Eye (tissue), 1 donor: Measurements from ENCODE around the gene UBE2QL1.

Source experiments
- DNase-seq: peaks from one replicate; pipeline ENCODE4 v3.0.0-alpha.2; 2015

Gene UBE2QL1

DNA sequence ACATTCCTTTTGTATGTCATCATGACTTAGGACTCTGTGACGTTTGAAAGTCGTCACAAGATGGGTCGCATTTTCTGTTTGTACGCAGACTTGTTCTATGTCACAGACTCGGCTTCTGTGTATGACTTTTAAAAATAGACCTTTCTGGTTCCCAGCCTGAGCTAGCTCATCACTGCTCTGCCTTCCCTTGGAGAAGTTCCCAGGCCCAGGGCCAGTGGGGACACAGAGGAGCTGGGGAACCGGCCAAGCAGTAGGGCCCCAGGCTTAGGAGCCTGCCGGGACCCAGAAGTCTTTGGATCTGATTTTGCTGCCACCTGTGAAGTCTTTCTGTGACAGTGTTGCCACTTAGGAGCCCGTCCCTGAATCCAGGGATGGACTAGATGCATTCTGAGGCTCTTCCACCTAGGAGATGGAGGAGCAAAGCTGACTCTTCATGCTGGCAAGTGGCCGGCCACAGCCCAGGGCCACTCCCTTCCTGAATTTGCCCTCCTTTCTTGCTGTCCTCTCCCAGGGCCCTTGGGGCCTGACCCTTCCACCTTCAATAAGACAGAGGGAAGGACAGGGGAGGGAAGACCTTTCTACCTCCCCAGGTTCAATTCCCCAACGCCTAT lies 18.1 kb upstream of the UBE2QL1 start:
- DNase-seq, result no peak

DNA sequence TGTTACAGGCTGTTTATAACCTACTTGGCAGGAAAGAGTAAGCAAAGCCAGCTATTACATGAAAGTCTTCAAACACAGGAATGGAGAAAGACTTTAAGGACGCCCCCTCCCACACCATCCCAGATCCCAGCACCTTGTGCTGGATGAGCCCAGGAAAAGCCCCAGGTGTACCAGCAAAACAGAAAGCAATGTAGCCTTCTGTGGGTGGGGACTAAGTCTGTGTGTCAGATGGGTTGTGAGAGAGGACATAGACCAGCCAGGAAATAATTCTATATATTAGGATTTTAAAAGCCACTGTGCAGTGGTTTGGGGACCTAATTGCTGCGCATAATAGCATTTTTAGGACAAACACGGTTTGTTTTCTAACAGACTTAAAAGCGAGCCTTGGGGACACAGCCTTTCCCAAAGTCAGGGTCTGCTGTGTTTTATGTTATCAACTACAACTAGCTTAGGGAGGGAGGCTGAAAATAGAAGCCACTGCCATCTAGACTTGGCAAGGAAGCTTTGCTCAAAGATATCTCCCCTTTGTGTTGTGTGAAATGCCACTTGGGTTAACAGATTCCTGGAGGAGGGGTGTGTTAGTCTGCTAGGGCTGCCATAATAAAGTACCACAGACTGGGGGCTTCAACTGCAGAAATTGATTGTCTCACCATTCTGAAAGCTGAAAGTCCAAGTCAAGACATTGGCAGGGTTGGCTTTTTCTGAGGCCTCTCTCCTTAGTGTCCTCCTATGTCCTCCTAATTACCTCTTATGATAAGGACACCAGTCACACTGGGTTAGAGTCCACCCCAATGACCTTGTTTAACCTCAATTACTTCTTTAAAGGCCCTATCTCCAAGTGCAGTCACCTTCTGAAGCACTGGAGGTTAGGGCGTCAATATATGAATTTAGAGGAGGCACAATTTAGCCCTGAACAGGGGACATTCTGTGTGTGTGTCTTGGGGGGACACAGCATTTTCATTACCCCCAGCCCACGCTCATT lies 17.2 kb upstream of the UBE2QL1 start:
- no peak for DNase-seq

DNA sequence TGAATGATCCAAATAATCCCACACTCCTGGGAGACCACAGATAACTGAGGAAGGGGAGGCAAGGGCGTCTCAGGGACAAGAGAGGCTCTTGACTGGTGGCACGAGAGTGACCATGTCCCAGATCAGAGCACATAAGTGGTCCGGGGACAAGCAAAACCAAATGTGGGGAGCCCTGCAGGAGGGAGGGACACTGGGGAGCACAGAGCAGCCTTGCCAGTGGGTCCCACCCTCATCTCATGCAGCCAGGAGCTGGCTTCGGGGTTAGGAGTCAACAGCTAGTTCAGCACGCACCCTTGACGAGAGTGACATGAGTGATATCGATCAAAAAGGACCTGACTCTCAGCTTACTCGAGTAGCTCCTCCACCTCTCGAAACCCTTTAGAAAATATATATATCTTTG lies 16.5 kb upstream of the UBE2QL1 start:
- no peak for DNase-seq

DNA sequence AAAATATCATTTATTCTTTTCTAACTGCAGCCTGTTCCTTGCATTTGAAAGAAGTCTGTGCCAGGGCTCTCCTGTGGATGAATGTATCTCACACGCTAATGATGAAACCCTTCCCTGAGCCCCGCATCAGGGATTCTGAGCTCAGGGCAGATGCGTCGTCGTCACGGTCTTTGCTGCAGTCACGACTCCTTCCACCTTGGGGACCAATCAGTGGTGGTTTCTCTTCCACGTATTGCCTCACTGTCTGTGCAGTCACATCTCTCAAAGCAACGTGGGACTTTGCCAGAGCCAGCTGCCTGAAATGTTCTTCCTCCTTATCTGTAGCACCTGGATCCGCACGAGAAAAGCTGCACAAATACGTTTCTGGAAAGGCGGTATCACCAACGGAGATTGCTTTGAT lies 13.9 kb upstream of the UBE2QL1 start:
- DNase-seq, result no peak

DNA sequence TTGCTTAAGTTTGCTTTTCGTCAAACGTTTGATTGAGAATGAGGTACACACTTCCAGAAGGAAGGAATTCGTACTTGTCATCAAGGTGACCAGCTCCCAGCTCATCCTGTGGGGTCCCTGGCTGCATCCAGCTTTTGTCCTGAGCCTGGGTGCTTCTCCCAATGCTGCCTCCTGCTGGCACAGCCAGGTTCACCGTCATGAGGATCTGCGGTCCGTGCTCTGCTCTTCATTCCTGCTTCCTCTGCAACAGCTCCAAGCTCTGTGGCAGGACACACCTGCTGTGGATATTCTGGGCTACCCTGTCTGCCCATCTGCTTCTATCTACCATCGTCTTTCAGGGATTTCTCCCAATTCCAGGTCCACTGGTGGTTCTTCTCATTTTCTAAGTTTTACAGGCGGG lies 13.3 kb upstream of the UBE2QL1 start:
- no peak for DNase-seq

DNA sequence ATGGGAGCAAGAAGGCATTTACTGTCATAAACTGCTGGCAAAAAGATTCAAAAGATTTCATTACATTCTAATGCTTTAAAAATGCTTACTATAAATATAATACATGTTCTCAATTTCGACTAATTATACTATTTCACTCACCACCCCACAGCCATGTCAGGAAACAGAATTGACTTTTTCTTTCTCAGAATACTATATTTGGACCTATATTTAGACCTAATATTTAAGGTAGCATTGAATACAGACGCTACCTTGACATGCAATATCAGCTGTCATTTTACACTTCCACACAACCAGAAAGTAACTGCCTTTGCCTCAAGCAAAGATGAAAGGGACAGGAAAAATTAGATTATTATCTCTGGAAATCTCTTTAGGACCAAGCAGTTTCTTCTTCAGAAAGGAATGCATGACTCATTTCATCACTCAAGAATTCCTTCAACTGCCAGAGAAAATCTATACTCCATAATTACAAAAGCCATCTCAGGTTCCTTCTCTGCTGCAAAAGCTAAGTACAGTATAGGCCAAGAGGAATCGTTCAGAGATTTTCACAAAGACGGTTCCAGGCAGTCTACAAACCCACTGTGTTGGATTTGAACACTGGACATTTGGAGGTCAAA lies 11.8 kb upstream of the UBE2QL1 start:
- no peak for DNase-seq

DNA sequence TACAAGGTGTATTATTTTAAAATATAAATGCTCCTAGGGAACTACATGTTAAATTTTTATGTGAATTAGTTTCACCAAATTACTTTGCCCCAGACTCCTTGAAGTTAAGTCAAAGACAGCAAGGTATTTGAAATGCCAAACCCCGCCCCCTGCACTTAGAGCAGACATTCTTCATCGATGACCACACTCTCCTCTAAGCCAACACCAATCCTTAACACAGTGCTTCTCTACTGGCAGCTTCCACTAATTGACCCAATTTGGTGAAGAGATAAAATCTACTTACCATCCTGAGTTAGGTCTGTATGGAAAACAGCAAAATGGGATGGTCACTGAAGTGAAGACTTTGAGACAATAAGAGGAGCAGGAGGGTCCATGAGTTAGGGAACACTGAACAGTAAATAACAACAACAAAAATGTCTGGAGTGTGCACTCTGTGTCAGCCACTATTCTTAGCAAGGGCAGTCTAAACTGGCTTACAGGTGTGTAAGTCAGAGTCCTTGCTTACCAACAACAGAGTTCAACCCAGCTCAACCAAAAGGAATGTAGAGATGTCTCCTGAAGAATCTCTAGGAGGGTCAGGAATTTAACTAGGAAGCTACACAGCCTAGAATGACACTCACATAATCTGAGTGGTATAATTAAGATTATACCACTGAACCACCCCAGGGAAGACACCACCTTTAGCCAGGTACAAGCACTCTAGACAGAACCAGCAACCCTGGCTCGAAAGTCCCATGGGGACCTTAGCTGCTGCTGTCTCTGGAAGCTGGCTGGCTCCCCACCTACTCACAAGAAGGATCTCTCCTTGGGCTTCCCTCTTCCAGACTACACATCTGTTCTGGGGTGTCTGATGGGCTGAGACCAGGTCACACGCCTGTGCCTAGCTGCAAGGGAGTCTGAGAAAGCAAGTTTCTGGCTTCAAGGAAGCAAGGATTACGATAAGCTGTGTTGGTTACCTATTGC lies 8.8 kb upstream of the UBE2QL1 start:
- no peak for DNase-seq

DNA sequence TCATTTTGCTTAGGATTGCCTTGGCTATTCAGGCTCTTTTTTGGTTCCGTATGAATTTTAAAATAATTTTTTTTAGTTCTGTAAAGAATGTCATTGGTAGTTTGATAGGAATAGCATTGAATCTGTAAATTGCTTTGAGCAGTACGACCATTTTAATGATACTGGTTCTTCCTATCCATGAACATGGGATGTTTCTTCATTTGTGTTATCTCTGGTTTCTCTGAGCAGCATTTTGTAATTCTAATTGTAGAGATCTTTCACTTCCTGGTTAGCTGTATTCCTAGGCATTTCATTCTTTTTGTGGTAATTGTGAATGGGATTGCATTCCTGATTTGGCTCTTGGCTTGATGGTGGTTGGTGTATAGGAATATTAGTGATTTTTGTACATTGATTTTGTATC lies 6.3 kb upstream of the UBE2QL1 start:
- no peak for DNase-seq

DNA sequence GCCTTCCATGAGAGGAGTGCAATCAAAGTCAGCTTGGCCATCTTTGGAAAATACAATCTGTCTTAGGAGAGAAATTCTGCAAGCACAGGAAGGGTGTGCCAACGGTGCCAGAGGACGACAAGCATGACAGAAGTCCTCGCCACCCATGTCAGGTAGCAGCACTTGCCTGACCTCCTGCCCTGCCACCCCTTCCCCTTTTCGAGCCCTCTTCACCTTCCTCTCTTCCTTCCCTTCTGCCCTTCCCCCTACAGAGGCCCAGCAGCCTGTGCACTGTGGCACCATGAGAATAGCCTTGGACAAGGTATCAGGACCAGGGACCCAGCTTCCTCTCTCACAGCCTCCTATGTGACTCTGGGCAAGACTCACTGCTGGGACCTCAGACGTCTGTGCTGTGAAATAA lies 5.3 kb upstream of the UBE2QL1 start:
- DNase-seq, result no peak

DNA sequence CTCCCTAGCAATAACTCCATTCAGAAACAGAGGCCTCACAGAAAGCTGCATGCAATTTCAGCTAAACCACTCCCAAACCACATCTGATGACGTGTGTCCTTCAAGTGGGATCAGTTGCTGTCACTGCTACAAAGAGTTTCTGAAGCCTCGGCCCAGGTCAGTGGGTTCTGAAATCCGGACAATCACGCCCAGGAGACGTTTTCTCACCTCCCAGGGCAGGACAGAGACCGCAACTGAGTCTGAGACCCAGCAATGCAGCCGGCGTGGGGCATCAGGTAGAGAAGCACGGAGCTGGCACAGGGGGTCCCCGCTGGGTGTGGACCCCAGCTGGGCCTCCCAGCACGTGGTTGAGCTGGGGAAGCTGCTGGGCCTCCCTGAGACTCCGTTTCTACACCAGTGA lies 2.6 kb upstream of the UBE2QL1 start:
- no peak for DNase-seq

DNA sequence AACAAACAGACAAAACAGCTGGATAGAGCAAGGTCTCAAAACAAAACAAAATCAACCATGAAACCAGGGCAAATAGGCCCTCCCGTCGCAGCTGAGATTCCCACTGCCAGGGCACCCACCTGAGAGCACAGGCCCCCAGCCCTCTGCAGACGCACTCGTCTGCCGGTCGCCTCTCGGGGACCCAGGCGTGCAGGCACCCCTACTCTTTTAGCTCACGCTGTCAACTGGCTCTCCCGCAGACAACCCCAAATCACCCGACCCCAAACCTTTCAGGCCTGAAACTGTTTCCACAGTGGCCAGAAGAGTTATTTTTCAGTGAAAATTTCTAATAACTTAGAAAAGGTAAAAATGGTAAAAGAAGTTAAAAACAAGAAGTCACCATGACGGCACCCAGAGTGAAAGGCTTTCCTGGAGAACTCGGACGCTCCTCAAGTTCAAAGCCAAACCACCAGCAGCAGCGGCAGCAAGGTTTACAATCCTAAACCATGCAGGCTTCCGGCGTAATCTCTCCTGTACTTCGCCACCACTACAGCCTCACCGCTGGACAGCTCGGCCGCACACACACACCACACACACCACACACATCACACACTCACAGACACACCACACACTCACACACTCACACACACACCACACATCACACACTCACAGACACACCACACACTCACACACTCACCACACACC lies 1.9 kb upstream of the UBE2QL1 start:
- no peak for DNase-seq

DNA sequence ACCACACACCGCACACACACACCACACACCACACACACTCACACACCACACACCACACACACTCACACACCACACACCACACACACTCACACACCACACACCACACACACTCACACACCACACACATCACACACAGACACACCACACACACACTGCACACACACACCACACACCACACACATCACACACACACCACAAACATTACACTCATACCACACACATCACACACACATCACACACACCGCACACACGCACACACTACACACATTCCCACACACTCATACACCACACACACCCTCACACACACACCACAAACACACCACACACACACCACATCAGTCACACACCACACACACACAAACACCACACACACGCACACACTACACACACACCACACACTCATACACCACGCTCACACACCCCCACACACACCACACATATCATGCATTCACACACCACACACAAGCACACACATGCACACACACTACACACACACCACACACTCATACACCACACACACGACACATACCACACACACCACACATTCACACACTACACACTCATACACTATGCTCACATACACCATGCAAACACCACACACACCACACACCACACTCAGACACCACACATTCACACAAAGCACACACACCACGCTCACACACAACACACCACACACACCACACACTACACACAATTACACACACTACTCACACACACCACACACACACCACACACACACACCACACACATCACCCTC lies 1.1 kb upstream of the UBE2QL1 start:
- no peak for DNase-seq

DNA sequence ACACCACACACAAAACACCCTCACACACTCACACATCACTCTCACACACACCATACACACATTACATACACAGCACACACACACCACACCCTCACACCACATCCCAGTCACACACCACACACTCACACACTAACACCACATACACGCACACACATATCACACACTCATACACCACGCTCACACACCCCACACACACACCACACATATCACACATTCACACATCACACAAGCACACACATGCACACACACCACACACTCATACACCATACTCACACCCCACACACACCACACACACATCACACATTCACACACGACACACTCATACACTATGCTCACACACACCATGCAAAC lies 543 bp upstream of the UBE2QL1 start:
- no peak for DNase-seq

DNA sequence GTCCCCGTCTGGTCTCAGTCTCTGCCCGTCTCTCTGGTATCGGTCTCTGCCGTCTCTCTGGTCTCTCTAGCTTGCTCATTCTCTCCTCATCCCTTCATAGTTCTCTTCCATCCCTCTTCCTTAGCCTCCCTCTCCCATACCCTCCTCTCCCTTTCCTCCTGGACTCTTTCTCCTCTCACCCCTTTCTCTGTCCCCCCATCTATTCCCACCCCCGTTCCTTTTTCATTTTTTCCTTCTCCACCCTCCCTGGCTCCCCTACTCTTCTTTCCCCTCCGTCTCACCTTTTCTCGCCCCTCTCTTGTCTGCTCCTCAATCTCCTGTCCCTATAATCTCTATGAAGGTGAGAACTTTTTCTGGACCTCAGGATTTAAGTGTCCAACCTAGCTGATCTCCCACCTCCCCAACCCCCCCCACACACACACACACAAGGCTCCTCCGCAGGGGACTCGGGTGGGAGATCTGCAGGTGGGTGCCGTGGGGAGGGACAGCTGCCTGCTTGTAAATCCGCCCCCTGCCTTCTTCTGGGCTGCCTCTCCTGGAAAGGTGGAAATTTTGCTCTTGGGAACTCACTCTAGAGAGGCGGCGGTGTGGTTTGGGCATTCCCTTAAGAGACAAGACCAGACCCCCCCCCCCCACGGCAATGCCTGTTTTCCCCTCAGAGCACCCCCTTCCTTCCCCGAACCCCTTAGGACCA lies 953 bp downstream of the UBE2QL1 start:
- DNase-seq, result no peak

DNA sequence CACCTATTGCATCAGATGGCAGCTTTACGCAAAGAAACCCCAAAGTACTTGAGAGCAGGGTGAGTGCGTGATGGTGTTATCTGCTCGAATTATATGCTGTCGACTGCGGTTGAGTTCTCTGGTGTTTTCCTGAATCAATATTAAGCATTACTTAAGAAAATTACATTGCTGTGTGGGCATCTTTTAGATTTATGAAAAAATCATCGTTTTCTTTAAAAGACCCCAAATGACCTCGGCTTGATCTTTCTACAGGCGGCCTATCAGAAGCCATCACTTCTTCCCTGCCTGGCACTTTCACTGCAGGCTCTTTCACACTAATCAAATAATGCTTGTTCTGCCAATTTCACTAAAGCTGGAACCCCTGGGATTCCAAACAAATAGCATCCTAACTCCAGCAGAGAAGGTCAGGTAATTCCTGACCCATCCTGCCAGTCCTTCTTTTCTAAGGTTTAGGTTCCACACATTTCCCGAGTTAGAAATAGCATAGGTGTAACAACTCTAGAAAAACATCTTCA lies 1.7 kb downstream of the UBE2QL1 start:
- no peak for DNase-seq

DNA sequence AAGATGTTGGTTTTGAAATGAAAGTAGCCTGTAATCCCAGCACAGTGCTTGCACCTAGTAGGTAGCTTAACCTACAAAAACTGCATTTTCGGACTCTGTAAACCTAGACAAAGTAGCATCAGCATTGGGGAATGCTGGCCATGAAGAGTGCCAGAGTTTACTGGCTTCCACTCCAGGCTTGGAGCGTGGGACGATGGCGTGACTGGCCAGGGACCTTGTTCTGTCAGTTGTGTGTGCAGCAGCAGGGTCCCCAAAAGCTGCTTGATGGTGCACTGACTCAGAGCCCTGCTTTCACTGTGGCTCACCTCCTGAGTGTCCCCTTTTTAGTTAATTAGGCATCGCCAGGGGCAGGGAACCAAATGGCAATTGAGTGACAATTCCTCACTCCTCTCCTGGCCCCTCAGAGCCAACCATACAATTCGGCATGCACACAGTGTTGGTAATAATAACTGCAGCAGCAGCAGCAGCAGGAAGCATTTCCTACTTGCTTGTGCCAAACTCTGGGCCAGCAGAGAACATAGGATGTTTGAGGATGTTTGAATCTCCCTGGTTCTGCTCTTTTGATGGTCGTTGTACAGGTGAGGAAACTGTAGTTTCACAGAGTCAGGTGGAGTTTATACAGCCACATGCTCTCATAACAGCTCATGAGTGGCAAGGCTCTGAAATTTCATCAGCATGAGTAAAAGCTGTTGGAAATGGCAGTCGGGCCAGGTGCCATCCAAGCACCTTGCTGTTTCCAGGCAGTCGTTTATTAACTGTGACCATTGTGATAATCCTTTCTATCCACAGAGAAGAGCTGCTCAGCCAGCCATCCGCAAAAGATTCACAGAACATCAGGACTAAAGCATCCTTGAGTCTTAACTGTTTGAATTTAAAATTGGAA lies 4.2 kb downstream of the UBE2QL1 start:
- no peak for DNase-seq

DNA sequence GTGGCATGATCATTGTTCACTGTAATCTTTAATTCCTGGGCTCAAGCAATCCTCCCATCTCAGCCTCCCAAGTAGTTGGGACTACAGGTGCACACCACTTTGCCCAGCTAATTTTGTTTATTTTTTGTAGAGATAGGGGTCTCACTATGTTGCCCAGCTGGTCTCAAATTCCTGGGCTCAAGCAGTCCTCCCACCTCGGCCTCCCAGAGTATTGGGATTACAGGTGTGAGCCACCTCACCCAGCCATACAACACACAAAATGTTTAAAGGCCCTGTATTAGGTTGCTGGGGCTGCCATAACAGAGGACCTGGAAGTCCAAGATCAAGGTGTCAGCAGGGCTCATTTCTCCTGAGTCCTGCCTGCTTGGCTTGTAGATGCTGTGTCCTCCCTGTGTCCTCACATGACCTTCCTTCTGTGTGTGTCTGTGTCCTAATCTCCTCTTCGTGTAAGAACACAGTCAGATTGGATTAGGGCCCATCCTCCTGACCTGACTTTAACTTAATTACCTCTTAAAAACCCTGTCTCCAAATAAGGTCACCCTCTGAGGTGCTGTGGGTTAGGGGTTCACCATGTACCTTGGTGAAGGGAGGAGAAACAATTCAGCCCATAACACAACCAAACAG lies 5.4 kb downstream of the UBE2QL1 start:
- DNase-seq, result no peak

DNA sequence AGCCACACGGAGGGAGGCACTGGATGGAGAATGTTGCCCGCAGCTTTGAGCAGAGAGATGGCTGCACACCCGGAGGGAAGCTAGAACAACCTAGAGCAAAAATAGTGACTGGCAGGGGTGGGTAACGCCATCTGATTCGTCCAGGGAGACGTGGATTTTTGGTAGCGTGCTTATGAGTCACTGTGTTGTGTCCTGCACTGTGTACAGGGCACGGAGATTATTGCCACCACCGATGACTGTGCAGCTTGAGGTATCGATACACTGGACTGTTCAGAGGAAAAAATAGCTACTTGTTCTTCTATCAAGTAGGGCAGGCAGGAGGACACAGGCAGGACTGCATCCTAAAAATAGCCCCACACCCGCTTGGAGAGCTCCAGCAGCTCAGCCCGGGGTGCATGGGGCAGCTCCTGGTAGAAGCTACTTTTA lies 6.0 kb downstream of the UBE2QL1 start:
- no peak for DNase-seq

DNA sequence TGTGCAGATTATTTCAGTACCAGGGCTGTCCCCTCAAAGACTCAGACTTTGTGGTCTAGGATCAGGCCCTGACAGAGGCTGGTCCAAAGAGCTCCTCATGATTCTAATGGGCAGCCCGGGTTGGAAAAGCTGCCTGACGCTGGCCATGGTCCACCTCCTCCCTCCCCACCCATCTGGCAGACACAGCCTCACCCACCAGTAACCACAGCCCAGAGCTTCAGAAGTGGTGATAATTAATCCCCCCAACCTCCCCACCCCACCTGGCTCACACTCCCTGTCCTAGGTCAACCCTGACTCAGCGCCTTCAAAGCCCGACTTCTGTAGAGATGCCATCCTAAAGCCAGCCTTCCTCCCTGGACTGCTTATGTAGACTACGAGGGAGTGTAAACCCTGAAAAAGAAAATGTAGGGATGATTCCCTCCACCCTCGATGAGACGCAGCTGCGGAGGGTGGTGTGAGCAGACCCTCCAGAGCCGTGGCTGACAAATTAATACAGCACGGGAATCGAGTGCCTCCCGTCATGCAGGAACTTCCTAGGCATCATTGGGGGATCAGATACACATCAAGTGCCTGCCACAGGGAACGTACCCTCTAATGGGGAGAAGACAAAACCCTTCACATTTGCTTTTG lies 7.0 kb downstream of the UBE2QL1 start:
- DNase-seq, result no peak
